GM18517 (cell line): ENCODE data around the gene UNC5A.

Experiments
- ATAC-seq: cut with Tn5 transposase; IDR thresholded peaks from one replicate; pipeline ENCODE4 v1.9.1; 2021; ENCODE audit warnings: mild to moderate bottlenecking, moderate library complexity; ENCODE audit not compliant: unreplicated experiment

Gene UNC5A

GRCh38 chr5:176819476-176819875 is 9.1 kb downstream of the UNC5A start:
- ATAC-seq: no peak

- no peak for ATAC-seq
Observed at GRCh38 chr5:176820937-176821336, 10.6 kb downstream of the UNC5A start.

GRCh38 chr5:176821441-176821840 is 11.1 kb downstream of the UNC5A start:
- ATAC-seq: no peak

- no peak for ATAC-seq
Observed at GRCh38 chr5:176822041-176822792, 11.9 kb downstream of the UNC5A start.

GRCh38 chr5:176822793-176823481 is 12.6 kb downstream of the UNC5A start:
- no peak for ATAC-seq

GRCh38 chr5:176823869-176824412 is 13.6 kb downstream of the UNC5A start:
- ATAC-seq: no peak

- no peak for ATAC-seq
Observed at GRCh38 chr5:176824604-176825003, 14.2 kb downstream of the UNC5A start.

GRCh38 chr5:176825234-176825633 is 14.9 kb downstream of the UNC5A start:
- no peak for ATAC-seq

GRCh38 chr5:176825957-176826356 is 15.6 kb downstream of the UNC5A start:
- ATAC-seq: no peak

- no peak for ATAC-seq
Observed at GRCh38 chr5:176827736-176828414, 17.5 kb downstream of the UNC5A start.

- ATAC-seq: no peak
Observed at GRCh38 chr5:176829320-176829719, 19.0 kb downstream of the UNC5A start.

GRCh38 chr5:176830422-176830994 is 20.1 kb downstream of the UNC5A start:
- ATAC-seq: no peak

GRCh38 chr5:176830995-176831423 is 20.6 kb downstream of the UNC5A start:
- no peak for ATAC-seq

GRCh38 chr5:176831425-176831824 is 21.1 kb downstream of the UNC5A start:
- ATAC-seq: no peak

GRCh38 chr5:176832162-176832561 is 21.8 kb downstream of the UNC5A start:
- no peak for ATAC-seq

- no peak for ATAC-seq
Observed at GRCh38 chr5:176833286-176833685, 22.9 kb downstream of the UNC5A start.

- no peak for ATAC-seq
Observed at GRCh38 chr5:176835918-176836317, 25.6 kb downstream of the UNC5A start.

GRCh38 chr5:176836811-176837706 is 26.7 kb downstream of the UNC5A start:
- no peak for ATAC-seq

GRCh38 chr5:176837707-176838115 is 27.4 kb downstream of the UNC5A start:
- no peak for ATAC-seq

- no peak for ATAC-seq
Observed at GRCh38 chr5:176843673-176844072, 33.3 kb downstream of the UNC5A start.
